GM18498 (cell line): ENCODE measurements around the gene VASP.

Source experiments
- ATAC-seq: cut with Tn5 transposase; IDR thresholded peaks from one replicate; pipeline ENCODE4 v1.9.1; 2021; ENCODE audit warnings: mild to moderate bottlenecking, moderate library complexity; ENCODE audit not compliant: unreplicated experiment

VASP gene

DNA sequence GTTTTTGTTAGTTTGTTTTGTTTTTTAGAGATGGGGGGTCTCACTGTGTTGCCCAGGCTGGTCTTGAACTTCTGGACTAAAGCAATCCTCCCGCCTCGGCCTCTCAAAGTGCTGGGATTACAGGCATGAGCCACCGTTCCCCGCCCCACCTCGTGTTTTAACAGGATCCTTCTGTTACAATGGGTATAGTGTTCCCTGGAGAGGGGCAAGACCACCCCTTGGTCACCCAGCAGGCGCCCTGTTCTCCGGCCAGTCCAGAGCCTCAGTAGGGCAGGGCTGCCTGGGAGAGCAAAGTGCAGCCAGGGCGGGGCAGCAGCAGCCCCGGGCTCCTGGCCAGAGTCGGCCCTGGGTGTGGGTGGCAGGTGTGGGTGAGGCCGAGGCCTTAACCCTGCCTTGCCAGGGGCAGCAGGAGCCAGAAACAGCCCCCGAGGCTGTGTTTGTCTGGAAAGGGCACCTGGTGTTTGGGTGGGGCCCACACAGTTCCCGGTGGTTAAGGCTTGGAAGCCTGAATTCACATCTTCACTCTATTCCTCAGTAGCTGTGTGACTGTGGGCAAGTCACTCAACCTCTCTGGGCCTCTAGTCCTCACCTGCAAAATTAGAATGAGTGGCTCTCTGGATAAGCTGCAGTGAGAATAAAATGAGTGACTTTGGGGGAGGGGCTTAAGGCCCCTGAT, 7.2 kb downstream of the VASP start:
- no peak for ATAC-seq

DNA sequence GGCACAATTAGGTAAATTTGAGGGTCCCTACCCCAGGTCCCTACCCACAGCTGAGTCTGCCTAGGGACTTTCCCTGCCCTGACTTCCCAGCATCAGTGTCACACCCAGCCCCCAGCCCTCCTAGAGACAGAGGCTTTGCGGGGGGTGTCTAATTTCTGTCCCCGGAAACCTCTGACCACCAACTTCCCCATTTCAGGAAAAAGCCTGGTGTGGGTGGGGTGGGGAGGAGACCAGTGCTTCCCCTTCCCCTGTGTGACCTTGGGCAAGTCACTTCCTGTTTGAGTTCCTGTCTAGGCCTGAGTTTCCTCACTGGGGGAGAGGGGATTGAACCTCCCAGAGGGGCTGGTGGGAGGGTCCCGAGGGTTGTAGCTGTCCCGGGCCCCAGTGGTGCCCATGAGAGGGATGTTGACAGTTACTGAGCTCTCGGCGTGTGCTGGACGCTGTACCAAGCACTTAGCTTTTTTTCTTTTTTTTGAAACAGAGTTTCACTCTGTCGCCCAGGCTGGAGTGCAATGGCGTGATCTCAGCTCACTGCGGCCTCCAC, 7.9 kb downstream of the VASP start:
- no peak for ATAC-seq

DNA sequence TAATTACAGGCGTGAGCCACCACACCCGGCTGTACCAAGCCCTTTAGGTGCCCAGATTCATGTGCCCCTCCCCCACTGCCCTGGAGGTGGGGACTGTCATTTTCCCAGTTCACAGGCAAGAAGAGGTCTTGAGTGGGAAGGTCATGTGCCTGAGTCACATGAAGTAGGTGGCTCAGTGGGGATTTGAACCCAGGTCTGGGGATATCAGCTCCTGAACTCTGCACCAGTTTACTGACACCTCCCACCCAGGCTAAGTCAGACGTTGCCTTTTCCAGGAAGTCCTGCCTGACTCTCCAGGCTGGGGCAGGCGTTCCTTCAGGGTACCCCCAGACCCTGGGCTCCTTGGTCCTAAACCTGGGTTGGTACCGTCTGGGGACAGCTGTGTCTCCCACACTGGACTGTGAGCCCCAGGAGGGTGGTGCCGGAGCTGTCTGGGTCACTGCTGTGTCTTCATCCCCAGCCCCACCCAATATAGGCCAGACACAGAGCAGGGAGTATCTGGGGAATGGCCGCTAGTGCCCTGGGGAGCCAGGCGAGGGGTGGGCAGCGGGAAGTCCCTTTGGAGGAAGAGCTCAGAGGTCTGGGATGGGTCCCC, 8.6 kb downstream of the VASP start:
- no peak for ATAC-seq

DNA sequence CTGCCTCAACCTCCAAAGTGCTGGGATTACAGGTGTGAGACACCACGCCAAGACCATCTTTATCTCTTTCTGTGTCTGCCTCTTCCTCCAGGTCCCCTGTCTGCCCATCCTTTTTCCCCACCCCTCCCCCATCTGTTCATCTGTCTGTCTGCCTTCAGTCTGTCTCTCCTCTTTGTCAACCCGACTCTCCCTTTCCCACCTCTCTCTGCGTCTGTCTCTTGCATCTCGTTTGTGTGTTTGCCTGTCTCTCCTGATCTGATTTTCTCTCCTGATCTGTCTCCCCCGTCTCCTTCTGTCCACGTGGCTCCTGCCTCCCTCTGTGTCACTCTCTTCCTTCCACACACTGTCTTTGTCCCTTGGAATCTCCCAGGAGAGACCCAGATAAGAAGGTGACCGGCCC, 10.0 kb downstream of the VASP start:
- ATAC-seq = no peak

DNA sequence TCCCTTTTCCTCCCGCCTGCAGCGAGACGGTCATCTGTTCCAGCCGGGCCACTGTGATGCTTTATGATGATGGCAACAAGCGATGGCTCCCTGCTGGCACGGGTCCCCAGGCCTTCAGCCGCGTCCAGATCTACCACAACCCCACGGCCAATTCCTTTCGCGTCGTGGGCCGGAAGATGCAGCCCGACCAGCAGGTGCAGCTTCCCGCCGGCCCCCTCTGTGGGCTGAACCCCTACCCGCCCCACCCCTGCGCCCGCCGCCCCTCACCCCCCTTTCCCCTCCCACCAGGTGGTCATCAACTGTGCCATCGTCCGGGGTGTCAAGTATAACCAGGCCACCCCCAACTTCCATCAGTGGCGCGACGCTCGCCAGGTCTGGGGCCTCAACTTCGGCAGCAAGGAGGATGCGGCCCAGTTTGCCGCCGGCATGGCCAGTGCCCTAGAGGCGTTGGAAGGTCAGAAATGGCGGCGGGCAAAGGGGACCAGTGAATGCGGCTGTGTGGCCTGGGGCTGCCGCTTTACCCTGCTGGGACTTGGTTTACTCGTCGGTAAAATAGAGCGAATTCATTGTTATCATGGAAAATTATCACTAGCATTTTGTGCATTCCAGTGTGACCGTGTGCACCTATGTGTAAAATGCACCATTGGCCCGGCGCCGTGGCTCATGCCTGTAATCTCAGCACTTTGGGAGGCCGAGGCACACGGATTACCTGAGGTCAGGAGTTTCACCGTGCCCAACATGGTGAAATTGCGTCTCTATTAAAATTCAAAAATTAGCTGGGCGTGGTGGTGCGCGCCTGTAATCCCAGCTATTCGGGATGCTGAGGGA, 10.6 kb downstream of the VASP start:
- no peak for ATAC-seq

DNA sequence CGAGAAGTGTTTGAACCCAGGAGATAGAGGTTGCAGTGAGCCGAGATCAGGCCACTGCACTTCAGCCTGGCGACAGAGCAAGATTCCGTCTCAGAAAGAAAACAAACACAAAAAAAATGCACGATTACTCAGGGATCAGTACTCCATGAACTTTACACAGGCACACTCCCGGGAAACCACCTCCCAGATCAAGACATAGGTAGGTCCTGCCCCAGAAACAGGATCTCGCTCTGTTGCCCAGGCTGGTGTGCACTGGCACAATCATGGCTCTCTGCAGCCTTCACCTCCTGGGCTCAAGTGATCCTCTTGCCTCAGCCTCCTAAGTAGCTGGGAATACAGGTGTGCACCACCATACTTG, 11.2 kb downstream of the VASP start:
- ATAC-seq = no peak

DNA sequence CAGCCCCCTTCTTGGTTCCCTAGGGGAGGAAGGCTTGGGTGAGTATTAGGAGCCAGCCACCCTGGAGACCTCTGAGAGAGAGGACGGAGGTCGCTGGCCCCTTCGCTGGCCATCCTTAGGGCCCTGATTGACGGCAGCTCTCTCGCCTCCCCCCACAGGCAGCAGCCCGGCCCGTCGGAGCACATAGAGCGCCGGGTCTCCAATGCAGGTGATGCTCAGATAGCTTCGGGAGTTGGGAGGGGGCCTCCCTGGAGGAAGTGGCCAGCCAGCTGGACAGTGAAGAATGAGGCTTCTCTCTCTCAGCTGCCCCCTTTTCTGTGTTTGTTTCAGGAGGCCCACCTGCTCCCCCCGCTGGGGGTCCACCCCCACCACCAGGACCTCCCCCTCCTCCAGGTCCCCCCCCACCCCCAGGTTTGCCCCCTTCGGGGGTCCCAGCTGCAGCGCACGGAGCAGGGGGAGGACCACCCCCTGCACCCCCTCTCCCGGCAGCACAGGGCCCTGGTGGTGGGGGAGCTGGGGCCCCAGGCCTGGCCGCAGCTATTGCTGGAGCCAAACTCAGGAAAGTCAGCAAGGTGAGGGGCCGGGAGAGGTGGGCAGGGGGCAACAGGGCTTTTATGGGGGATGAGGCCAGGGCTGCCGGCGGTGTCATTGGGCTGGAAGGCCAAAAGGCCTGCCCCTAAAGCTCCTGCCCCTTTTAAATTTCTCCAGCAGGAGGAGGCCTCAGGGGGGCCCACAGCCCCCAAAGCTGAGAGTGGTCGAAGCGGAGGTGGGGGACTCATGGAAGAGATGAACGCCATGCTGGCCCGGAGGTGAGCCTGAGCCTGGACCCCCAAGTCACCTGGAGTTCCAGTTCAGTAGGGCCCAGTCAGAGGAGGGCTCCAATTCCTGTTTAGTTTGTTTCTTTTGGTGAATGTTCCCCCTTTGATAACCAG, 15.0 kb downstream of the VASP start:
- no peak for ATAC-seq

DNA sequence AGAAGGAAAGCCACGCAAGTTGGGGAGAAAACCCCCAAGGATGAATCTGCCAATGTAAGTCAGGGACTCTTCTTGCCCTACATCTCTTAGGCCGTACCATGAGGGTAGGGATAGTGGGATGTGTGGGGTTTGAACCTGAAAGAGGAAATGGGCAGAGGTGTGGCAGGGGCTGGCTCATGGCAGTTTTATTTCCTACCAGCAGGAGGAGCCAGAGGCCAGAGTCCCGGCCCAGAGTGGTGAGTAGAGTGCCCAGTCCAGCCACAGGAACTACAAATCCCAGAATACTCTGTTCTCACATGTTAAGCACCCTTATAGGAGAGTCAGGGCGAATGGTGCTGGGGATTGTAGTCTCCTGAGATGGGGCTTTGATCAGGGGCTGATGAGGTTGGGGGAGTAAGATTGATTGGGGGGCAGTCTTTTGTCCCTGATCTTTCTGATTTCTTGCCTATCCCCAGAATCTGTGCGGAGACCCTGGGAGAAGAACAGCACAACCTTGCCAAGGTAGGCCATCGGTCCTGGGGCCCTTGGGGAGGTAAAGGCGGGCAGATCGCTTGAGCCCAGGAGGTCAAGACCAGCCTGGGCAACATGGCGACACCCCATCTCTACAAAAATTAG, 16.5 kb downstream of the VASP start:
- ATAC-seq = peak; percentile 84

DNA sequence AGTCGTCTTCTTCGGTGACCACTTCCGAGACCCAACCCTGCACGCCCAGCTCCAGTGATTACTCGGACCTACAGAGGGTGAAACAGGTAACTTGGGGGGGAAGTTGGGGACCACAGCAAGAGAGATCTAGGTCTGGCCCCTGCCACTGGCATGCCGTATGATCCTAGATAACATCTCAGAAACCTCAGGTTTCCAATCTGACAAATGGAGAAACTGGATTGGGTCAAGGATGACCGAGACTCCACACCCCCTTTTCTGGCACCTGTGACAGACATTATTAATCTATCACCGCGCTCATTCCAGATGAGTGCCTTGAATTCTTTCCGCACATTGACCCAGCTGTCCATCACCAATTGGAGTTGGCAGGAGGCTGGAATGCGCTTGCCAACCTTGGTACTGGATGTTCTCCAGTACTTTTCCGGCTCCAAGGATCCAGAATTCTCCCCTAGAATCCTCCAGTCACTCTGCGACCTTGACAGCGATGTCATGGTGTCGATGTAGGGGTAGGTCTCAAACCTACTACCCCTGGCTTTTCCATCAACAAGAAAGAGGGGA, 17.4 kb downstream of the VASP start:
- ATAC-seq = no peak

DNA sequence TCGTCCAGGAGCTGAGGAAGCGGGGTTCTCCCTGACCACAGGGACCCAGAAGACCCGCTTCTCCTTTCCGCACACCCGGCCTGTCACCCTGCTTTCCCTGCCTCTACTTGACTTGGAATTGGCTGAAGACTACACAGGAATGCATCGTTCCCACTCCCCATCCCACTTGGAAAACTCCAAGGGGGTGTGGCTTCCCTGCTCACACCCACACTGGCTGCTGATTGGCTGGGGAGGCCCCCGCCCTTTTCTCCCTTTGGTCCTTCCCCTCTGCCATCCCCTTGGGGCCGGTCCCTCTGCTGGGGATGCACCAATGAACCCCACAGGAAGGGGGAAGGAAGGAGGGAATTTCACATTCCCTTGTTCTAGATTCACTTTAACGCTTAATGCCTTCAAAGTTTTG, 18.9 kb downstream of the VASP start:
- ATAC-seq = no peak

DNA sequence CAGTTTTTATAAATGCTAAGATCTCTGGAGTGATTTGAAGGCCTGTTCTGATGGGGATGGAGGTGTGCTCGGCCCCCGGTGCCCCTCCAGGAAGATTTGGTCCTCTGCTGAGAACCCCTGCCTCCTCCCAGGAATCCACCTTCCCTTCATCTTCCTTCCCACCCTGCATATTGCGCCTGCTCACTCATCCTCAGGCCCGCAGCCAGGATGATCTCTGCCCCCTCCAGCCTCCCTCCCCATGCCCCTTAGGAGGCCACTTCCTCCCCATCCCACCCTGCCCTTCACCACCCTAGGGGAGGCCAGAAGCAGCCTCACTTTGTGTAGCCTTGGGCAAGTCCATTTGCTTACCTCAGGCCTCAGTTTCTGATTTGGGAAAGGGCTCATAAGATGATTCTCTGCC, 19.7 kb downstream of the VASP start:
- ATAC-seq = no peak

DNA sequence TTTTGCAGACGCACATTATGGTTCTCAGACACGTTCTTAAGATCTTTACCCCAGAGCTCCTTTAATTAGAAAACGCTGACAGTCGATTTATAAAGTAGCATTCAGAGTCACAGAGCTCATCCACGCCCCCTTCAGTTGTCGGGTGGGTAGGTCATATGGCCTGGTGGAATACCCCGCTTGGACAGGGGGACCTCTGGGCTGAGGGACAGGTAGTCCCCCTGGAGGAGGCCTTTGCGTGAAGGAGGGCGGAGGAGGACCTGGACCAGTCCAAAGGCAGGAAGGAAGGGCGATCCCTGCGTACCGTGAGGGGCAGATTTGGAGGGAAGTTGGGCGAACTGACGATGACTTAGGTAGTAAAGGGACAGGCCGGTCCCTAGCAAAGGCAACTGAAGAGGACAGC, 20.5 kb downstream of the VASP start:
- ATAC-seq = no peak

DNA sequence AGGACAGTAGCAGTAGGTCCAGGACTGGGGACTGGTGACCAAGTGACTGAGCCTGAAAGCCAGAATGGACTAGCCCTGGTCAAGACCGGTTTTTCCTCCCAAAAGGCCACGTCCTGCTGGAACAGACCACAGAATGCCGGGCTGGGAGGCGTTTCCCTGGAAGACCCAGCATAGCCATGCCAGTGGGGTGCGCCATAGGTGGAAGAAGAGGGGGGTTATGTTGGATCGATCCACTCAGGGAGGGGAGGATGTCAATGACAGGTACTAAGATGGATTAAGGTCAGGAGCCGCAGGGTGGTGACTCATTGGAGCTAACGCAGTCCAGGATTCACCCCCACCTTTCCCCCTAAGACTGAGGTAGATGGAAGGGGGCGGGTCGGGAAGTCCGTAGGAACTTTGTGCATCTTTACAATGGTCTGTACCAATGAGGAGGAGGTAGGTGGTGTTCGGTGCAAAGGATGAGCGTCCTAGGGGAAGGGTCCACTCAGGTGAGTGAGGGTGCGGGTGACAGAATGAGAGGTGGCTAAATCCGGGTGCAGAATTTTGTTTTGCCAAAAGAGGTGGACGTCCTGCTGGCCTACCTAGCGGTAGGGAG, 21.0 kb downstream of the VASP start:
- no peak for ATAC-seq

DNA sequence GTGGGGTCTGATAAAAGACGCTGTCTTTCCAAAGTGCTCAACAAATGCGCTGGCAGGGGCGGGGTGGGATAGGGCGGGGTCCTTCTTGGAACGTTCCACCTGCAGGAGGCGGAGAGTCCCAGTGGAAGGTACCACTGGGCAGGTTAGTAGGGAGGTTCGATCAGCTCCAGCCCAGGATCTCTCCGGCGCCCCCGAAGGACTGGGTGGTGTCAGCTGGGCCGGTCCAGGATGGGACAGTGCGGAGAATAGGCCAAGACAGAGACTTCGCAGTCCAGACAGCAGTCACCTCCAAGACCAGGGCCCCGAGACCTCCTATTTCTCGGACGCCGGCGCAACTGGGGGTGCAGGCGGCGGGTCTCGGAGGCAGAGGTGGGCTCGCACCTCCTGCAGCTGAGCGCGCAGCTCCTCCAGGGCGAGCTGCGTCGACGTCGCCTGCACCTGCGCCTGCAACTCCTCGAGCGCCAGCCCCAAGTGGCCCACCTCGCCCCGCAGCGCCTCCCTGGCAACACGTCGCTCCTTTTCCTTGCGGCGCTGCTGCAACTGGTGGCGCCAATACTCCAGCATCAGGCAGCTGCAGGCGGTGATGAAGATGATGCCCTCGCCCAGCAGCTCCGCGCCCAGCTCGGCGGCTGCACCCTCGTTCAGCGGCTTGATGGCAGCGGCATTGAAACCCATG, 21.6 kb downstream of the VASP start:
- no peak for ATAC-seq

DNA sequence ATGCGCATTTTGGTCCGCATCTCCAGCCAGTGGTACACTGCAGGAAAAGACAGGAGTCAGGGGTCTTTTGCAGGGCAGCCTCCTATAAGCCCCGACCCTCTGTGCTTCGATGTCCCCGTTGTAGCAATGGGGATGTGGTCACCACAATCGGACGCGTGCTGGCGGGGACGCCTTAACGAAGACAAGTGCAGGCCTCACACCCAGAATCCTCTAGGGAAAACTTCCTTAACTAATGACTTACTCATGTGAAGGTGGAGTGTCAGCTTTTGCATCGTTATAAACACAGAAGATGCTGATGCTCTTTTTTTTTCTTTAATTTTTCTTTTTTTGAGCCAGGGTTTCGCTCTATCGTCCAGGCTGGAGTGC, 22.1 kb downstream of the VASP start:
- ATAC-seq = no peak

DNA sequence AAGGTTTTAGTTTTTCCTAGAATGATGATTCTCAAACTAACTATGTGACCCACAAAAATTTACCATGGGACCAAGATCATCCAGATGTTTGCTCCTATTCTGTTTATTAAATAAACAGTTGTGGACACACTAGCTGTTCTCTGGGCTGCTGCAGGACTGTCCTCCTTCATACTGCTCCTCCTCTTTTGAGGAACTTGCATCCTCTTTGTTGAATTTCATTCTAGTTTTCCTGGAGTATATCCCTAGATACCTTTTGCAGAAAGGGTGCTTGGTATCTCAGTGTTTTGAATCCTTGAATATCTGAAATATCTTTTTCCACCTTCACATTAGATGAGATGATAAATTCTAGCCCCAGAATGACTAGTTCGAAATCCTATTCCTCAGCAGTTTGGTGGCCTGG, 24.1 kb downstream of the VASP start:
- ATAC-seq = no peak

DNA sequence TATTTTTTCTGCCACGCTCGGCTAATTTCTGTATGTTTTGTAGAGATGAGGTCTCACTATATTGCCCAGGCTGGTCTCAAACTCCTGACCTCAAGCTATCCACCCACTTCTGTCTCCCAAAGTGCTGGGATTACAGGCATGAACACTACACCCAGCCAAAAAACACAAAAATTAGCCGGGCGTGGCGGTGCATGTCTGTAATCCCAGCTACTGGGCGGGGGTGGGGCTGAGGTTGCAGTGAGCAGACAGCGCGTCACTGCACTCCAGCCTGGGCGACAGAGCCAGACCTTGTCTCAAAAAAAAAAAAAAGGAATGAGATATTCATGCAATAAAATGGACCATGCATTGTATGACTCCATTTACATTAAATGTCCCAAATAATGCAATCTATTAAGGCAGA, 32.2 kb downstream of the VASP start:
- ATAC-seq = no peak

DNA sequence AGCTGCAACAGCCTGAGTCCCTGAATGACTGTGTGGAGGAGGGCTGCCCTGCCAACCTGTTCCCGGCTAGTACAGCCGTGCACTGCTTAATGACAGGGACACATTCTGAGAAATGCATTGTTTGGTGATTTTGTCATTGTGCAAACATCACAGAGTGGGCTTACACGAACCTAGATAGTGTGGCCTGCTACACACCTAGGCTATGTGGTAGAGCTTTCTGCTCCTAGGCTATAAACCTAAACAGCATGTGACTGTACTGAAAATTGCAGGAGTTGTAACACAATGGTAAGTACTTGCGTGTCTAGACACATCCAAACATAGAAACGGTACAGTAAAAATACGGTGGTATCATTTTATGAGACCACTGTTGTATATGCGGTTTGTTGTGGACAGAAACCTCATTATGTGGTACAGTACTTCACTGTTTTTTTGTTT, 35.0 kb downstream of the VASP start:
- no peak for ATAC-seq

DNA sequence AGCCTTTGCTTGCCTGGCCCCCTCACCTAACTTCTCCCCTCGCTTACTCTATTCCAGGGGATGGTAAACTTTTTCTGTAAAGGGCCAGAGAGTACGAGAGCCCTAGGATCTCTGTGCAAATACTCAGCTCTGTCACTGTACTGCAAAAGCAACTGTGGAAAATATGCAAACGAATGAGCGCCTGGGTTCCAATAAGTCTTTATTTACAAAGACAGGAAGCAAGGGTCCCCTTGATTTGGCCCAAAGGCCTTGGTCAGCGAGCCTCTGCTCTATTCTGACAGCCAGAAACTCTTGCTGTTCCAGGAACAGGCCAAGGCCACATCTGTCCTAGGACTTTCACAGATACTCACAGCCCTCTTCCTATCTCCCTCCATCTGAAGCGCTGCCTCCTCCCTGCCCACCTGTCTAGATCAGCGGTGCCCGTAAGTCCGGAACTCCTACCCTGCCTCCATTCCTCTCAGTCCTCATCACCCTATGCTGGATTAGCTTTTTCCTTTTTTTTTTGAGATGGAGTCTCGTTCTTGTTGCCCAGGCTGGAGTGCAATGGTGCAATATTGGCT, 40.0 kb downstream of the VASP start:
- ATAC-seq = no peak
